NCI-H1694 (cell line): ENCODE results near the gene HAGH.

Experiments used
- DNase-seq: peaks from one replicate; lab custom pipeline; 2025; lab: John Stamatoyannopoulos, UW

Gene HAGH

GRCh38 chr16:1762196-1762878 lies 64.3 kb downstream of the HAGH start:
- no peak for DNase-seq

- DNase-seq = no peak
Observed at GRCh38 chr16:1761751-1762150, 64.9 kb downstream of the HAGH start.

GRCh38 chr16:1760911-1761310 lies 65.7 kb downstream of the HAGH start:
- no peak for DNase-seq

GRCh38 chr16:1759511-1759910 lies 67.1 kb downstream of the HAGH start:
- DNase-seq = no peak

GRCh38 chr16:1758923-1759322 lies 67.7 kb downstream of the HAGH start:
- no peak for DNase-seq

GRCh38 chr16:1757714-1758461 lies 68.7 kb downstream of the HAGH start:
- DNase-seq = no peak
